Measurements from ENCODE around the gene USP6. TPM values are rescaled to one million over a fixed set of nuclear protein-coding genes. Genes with fewer than 3 reads are reported as not detected.
"Not testable (repeated sequence)": the region's sequence is repeated elsewhere in the genome, so short reads cannot be mapped to it uniquely, and the experiment has no call there.

The USP6 gene
- total RNA-seq, 1 donor from 2014 or later, result not detected

DNA sequence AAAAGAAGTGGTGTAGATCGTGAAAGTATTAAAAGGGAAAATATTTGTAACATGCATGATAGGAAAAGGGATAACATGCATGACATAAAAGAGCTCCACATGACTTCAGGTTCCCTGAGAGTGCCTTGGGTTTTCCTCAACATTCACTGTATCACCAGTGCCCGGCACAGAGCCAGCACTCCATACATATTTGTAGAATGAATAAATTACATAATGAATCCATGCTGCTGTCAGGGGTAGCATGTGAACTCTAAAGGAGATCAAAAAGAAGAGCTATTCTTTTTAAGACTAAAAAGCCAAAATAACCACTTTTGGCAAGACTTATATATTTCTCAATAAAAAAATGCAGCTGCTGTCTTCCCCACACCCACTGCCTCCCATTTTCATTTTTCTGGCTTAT, 78.5 kb downstream of the USP6 start:
- no peak for ATAC-seq

GRCh38 chr17:5198472-5198871, 82.6 kb downstream of the USP6 start:
- no peak for ATAC-seq

GRCh38 chr17:5200360-5200759, 84.5 kb downstream of the USP6 start:
- ATAC-seq, result no peak

- ATAC-seq, result no peak
Observed at GRCh38 chr17:5201011-5201410, 85.2 kb downstream of the USP6 start.

GRCh38 chr17:5203178-5203907, 87.5 kb downstream of the USP6 start:
- ATAC-seq, result peak; percentile 32

DNA sequence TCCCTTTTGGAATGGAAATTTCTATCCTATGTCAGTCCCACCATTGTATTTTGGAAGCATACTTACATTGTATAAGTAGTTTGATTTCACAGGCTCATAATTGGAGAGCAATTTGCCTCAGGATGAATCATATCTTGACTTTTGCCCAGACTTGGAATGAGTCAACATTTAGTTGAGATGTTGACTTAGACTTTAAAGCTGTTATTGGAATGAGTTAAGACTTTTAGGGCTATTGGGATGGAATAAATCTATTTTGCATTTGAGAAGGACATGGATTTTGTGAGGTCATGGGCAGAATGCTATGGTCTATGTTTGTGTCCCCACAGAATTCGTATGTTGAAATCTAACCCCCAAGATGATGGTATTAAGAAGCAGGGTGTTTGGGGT, 88.1 kb downstream of the USP6 start:
- no peak for ATAC-seq

- no peak for ATAC-seq
Observed at GRCh38 chr17:5209396-5209795, 93.6 kb downstream of the USP6 start.

DNA sequence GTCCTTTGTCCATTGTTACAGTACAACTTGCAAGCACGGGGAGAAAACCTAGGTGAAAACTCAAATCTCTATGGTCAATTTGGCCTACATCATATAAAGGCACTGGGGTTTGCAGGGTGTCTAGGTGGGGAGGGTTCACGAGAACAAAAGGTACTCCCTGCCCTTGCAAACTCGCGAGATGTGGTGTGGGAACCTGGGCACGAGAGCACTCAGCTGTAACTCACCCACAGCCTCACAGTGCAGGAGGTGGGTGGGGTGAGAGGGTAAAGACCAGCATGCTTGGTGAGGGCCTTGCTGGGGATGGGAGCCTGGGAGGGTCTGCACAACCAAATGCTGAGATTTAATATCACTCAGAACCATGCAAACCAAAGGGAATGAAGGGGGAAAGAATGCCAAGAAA, 94.3 kb downstream of the USP6 start:
- peak; percentile 38 for ATAC-seq

DNA sequence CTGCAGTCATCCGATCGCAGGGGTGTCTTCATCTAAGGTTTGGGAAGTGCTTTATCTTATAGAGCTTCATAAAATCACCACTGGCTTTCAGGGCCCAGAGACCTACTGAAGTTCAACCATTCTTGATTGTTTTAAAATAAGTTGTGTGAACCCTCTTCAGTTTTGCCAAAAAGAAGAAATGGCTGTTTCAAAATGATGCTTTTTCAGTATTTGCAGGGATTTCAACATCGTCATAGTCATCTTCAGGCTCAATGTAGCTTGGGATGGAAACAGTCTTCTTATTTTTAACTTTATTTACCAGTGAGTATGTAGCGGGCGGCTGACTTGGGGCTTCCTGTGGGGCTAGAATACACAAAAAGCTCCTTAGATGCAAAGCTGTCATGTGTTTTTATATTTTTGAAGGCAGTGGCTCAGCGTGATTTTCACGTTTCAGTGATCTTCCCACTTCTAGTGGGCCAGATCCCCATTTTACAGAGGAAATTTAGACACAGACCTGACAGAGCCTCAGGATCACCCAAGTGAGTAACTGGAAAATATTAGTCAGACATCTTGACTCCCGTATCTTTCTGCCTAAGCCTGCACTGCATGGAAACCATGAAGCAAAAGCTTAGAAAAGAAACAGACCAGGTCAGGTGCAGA, 94.9 kb downstream of the USP6 start:
- no peak for ATAC-seq

- ATAC-seq, result no peak
Observed at GRCh38 chr17:5211458-5211857, 95.6 kb downstream of the USP6 start.

DNA sequence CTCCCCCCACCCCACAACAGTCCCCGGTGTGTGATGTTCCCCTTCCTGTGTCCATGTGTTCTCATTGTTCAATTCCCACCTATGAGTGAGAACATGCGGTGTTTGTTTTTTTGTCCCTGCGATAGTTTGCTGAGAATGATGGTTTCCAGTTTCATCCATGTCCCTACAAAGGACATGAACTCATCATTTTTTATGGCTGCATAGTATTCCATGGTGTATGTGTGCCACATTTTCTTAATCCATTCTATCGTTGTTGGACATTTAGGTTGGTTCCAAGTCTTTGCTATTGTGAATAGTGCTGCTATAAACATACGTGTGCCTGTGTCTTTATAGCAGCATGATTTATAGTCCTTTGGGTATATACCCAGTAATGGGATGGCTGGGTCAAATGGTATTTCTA, 101.7 kb downstream of the USP6 start:
- ATAC-seq, result not testable (repeated sequence)

DNA sequence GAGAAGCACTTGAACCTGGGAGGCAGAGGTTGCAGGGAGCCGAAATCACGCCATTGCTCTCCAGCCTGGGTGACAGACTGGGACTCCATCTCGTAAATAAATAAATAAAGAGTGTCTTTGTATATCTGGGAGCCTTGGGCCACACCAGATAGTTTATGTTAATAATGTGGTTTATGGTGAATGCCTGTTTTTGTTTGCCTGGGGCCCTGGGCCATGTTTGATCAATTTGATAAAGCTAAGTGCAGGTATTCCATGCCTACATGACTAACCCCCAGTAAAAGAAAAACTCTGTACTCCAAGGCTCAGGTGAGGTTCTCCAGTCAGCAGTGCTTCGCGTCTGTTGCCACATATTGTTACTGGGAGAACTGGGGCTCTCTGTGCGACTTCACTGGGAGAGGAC, 103.7 kb downstream of the USP6 start:
- no peak for ATAC-seq

- no peak for ATAC-seq
Observed at GRCh38 chr17:5220074-5220473, 104.2 kb downstream of the USP6 start.

DNA sequence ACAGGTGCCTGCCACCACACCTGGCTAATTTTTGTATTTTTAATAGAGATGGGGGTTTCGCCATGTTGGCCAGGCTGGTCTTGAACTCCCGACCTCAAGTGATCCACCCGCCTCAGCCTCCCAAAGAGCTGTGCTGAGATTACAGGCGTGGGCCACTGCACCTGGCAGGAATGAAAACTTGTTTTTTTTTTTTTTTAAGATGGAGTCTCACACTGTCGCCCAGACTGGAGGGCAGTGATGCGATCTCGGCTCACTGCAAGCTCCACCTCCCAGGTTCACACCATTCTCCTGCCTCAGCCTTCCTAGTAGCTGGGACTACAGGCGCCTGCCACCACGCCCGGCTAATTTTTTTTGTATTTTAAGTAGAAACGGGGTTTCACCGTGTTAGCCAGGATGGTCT, 106.1 kb downstream of the USP6 start:
- not testable (repeated sequence) for ATAC-seq

Other genes with a start within 250 kb of the USP6 start
- 1.3 TPM for gene C17orf107, start 216.5 kb upstream of the USP6 start, total RNA-seq
- gene CHRNE, start 212.9 kb upstream of the USP6 start, total RNA-seq, result 0.32 TPM
- not detected for gene GP1BA, start 183.8 kb upstream of the USP6 start, total RNA-seq
- gene SLC25A11, start 176.0 kb upstream of the USP6 start, total RNA-seq, result 42.4 TPM
- gene RNF167, start 175.8 kb upstream of the USP6 start, total RNA-seq, result 79.2 TPM
- 455 TPM for gene PFN1, start 167.5 kb upstream of the USP6 start, total RNA-seq
- gene ENO3, start 164.9 kb upstream of the USP6 start, total RNA-seq, result 1.5 TPM
- gene SPAG7, start 148.2 kb upstream of the USP6 start, total RNA-seq, result 65.7 TPM
- 23.8 TPM for gene CAMTA2, start 128.4 kb upstream of the USP6 start, total RNA-seq
- not detected for gene INCA1, start 118.5 kb upstream of the USP6 start, total RNA-seq
- gene KIF1C, start 118.1 kb upstream of the USP6 start, total RNA-seq, result 95.4 TPM
- 0.68 TPM for gene SLC52A1, start 80.6 kb upstream of the USP6 start, total RNA-seq
- gene ZFP3, start 37.6 kb upstream of the USP6 start, total RNA-seq, result 1.8 TPM
- 3.1 TPM for gene ZNF232, start 4.2 kb upstream of the USP6 start, total RNA-seq
- 1.8 TPM for gene ZNF594, start 75.8 kb downstream of the USP6 start, total RNA-seq
- 0.72 TPM for gene SCIMP, start 118.8 kb downstream of the USP6 start, total RNA-seq
- gene RABEP1, start 166.3 kb downstream of the USP6 start, total RNA-seq, result 15.1 TPM